HG02943 (cell line): ENCODE data around the gene VENTX.
"Not testable (repeated sequence)": the region's sequence is repeated elsewhere in the genome, so short reads cannot be mapped to it uniquely, and the experiment has no call there.

Experiments
- ATAC-seq: cut with Tn5 transposase; IDR thresholded peaks from one replicate; pipeline ENCODE4 v1.9.1; 2021; ENCODE audit warnings: mild to moderate bottlenecking, low read depth, moderate library complexity; ENCODE audit not compliant: unreplicated experiment

The VENTX gene

DNA sequence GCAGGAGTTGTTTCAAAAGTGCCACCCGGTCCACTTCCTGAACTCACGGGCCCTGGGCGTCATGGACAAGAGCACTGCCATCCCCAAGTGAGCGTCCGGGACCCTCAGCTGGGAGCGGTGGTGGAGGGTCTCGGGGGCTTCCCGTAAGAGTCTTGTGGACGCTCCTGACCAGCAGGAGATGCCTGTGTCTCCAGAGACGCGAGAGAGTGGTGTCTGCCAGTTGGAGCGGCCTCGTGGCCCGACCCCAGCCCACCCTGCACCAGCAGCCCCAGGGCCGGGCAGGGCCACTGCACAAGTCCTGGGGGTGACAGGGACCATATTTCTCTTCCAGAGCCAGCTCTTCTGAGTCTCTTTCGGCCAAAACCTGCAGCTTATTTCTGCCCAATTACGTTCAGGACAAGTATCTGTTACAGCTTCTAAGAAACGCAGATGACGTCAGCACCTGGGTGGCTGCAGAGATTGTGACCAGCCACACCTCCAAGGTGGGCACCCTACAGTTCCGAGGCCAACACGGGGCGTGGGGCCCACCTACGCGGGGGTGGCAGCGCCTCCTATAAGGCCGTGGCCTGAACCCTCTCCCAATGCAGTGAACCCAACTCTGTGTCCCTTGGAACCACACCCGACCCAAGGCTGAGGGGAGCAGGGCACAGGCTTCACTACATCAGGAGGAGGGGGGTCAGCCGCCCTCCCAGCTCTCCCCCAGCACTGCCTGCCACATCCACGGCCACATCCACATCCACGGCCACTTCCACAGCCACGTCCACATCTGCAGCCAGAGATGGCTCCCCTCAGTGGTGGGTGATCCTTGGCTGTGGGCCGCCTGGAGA lies 23.8 kb upstream of the VENTX start:
- ATAC-seq: no peak

DNA sequence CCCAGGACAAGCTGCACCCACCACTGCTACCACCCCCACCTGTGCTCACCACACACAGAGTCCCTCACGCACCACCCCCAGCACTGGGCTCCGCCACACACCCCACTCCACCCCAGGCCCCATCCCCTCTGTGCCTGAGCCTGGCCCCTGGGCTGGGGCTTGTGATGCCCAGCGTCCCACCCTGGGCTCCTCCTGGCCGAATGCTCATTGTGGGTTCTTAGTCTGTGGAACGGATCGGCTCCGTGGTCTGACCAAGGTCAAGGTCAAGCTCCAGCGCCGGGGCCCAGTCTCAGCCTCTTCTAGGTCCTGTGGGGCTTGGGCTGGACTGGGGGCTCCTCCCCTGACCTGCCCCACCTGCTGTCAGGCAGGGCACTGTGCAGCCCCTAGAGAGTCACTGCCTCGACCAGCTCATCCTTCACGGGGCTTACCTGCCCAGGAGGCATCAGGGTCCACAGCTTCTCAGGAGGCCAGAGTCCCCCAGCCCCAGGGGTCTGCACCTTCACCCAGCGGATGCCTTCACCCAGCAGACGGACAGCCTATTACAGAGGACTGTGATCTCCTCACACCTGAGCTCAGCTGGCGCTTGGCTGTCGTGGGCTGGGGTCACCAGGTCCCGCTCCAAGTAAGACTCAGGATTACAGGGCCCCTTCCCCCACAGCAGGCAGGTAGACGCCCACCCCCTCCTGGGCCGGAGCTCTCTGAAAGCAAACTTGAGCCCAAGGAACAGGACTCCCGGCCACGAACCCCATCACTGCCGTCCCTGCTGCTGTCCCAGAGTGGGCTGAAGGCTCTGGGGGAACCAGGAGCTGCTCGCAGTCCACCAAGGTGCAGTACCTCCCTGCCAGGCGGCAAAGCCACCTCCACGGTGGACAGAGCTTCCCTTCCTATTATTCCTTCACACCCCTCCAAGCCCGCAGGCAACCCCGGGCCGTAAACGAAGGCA lies 22.9 kb upstream of the VENTX start:
- ATAC-seq: no peak

DNA sequence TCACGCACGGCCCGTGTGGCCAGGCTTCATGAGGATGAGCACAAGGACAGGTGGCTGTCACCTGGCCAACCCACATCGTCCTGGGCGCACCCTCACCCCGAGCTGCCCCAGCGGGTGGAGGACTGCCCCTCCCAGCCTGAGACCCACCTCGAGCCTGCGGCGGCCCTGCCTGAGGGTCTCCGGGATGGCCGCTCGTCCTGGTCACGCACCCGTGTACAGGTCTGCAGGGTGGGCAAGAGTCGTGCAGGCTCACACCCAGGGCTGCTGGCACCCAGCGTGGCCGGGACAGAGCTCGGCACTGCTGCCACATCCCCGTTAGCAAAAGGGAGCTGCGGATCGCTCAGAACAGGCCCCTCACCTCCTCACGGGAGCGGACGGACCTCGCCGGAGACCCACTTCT lies 22.1 kb upstream of the VENTX start:
- ATAC-seq: no peak

DNA sequence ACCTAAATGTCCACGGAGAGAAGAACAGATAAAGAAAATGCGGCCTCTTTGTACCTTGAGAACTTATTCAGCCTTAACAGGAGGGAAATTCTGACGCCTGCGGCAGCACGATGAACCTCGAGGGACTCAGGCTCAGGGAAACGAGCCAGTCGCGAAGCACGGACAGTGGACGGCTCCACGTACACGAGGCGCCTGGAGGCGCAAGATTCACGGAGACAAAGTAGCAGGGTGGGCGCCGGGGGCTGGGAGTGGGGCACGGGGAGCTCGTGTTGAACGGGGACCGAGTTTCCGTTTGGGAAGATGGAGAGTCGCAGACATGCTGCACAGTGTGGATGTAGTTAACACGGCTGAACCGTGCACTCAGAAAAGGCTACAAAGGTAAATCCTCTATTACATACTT lies 20.9 kb upstream of the VENTX start:
- ATAC-seq: no peak

DNA sequence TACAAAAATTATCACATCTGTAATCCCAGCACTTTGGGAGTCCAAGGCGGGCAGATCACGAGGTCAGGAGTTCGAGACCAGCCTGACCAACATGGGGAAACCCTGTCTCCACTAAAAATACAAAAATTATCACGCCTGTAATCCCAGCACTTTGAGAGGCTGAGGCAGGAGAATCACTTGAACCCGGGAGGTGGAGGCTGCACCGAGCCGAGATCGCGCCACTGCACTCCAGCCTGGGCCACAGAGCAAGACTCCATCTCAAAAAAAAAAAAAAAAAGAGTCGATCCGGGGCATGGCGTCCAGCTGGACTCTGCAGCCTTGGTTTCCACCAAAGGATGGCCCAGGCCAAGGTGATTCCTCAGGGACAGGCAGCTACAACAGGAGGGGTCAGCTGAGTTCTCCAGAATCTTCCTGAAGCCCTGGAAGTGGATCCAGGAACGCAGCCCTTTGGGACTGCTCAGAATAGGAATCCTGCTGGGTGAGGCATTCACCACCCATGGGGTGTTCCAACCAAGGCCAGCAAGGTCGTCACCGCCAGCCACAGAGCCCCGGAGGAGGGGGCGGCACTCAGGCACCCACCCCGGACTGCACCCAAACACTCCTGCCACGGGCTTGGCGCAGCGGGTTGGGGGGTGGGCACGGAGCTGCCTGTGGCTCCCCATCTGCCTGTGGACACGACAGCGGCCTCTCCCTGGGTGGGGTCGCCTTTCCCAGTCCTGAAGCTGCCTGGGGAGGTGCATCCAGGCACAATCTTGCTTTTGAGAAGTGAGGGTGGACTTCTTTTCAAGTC lies 19.7 kb upstream of the VENTX start:
- no peak for ATAC-seq

DNA sequence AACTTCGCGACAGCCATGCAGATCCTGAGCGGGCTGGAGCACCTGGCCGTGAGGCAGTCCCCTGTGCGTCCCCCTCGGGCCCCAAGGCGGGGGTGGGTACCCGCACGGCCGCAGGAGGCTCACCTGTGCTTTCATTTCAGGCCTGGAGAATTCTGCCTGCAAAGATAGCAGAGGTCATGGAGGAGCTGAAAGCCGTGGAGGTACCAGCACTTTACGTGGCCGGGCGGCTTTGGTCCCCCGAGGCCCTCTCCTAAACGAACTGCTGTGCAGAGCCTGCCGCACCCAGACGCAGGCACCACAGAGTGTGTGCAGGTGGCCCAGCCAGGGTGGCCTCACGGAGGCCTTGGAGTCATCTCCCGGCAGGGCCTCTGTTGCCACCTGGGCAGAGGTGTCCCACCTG lies 18.8 kb upstream of the VENTX start:
- no peak for ATAC-seq

DNA sequence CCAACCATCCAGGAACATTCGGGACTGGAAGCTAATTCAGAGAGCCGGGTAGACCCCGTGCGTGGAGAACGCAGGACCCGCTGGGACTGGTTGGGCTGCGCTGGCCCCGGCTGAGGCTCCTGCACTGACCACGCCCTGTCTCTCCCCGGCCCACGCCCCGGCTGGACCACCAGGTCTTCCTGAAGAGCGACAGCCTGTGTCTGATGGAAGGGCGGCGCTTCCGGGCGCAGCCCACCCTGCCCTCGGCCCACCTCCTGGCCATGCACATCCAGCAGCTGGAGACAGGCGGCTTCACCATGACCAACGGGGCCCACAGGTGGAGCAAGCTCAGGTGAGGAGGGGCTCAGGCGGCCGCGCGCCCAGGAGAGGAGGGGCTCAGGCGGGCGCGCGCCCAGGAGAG lies 17.9 kb upstream of the VENTX start:
- ATAC-seq: no peak

DNA sequence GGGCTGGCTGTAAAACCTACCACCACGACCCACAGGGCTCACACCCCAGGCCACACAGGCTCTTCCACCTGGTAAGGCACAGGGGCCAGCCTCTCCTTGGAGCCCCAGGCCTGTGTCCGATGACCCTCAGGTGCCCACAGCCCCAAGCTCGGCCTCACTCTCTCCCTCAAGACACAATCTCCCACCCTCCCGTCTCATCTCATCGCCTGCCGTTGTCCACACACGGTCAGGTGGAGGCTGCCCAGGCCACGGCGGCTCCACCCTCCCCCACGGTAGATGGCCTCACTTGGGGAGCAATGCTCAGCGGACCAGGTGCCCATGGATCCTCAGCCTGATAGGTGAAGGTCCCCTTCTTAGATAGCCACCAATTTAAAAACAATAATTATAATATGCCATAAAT lies 16.3 kb upstream of the VENTX start:
- no peak for ATAC-seq

DNA sequence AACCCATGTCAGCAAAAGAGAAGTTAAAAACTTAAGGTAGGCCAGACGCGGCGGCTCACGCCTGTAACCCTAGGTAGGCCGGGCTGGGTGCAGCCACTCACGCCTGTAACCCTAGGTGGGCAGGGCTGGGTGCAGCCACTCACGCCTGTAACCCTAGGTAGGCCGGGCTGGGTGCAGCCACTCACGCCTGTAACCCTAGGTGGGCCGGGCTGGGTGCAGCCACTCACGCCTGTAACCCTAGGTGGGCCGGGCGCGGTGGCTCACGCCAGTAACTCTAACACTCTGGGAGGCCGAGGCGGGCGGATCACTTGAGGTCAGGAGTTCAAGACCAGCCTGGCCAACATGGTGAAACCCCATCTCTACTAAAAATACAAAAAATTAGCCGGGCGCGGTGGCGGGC lies 15.9 kb upstream of the VENTX start:
- ATAC-seq: not testable (repeated sequence)

DNA sequence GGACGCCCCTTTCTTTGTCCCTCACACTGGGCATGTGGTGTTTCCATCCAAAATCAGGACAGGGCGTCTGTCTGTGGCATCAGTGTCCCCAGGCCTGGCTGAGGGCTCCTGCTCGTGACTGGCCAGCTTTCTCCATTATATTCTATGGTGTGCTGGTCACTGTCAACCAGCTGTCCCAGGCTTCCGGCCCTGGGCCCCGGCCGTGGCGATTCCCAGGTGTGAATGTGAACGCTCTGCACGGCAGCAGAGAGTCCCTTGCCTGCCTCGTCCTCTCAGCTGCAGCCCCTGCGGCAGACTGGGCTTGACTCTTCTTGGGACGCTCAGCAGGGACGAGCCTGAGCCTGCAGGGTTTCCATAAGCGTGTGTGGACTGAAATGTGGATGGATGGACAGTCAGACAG lies 13.6 kb upstream of the VENTX start:
- no peak for ATAC-seq

DNA sequence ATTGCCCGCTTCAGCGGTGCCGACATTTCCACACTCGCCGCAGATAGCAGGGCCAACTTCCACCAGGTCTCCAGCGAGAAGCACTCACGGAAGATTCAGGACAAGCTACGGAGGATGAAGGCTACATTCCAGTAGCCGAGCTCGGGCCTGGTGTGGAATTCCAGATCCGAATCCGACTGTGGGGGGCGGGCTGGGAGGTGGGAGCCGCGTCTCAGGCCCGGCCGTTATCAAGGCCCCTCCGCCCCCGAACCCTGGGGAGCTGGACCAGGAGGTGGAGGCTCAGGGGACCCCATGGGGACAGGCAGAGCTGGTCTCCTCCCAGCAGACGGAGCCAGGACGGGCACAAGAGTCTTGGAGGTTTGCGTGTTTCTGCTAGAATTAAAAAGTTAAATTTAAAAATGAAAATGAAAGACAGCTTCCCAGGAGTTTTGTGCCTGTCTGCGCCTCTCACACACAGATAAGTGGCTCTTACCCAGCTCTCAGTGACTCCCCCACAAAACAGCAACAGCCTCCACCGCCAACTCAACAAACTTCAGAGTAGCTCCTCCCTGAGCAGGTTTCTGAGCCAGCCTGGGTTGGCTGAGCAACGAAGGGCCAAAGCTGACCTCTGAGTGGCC lies 12.8 kb upstream of the VENTX start:
- ATAC-seq: no peak

DNA sequence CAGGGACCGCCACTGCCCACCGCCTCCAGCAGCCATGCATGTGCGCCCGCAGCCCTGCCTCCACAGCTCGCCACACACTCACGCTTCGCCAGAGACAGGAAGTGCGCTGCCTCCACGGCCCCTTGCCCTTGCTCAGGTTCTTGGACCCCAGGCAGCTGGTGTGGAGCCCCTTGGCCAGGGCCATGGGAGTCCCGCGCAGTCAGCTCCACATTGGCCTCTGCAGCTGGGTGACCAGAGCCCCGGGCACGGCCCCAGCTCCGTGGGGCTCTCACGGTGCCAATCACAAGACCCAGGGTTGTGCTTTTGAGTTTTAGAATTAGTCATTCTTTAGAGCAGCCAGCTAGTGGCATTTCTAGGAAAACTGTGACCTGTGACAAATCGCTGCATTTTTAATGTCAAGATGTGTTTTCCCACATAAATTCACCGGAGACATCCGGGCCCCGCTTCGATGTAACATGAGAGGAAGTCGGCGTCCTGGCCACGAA lies 11.9 kb upstream of the VENTX start:
- no peak for ATAC-seq

DNA sequence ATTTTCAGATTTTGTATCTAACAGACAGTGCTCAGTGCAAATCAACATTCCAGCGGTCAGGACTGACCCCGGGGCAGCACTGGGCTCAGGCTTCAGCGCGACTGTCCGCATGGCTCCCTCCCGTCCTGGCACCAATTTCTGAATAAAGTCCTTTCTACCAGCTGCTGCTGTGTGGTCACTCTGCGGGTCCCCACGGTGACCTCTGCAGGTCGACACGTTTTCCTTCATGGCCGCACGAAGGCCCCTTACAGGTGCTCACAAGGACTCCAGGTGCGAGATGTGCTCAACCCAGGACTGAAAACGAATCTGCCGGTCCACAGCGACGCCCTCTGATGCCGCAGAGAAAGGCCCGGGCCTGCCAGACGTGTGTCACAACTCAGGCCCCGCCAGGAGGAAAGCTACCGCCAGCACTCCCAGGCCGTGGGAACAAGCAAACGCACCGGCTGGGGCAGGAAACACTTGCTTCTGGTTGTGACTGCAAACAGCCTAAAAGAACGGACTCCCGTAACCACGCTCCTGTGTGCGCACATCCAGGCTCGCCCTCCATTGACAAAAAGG lies 11.3 kb upstream of the VENTX start:
- no peak for ATAC-seq

DNA sequence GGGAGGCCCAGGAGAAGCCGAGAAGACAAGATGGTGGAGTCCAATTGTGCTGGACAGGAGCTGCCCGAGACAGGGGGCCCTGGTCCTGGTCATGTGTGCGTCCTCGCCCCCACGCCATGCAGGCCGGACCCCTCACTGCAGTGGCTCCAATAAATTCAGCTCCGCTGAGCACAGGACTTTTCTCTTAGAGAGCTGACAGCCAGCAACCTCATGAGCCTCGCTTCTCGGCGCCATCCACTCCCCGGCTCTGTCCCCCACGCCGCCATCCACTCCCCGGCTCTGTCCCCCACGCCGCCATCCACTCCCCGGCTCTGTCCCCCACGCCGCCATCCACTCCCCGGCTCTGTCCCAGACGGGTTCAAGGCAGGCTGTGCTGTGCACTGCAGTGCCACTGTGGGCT lies 10.4 kb upstream of the VENTX start:
- no peak for ATAC-seq

DNA sequence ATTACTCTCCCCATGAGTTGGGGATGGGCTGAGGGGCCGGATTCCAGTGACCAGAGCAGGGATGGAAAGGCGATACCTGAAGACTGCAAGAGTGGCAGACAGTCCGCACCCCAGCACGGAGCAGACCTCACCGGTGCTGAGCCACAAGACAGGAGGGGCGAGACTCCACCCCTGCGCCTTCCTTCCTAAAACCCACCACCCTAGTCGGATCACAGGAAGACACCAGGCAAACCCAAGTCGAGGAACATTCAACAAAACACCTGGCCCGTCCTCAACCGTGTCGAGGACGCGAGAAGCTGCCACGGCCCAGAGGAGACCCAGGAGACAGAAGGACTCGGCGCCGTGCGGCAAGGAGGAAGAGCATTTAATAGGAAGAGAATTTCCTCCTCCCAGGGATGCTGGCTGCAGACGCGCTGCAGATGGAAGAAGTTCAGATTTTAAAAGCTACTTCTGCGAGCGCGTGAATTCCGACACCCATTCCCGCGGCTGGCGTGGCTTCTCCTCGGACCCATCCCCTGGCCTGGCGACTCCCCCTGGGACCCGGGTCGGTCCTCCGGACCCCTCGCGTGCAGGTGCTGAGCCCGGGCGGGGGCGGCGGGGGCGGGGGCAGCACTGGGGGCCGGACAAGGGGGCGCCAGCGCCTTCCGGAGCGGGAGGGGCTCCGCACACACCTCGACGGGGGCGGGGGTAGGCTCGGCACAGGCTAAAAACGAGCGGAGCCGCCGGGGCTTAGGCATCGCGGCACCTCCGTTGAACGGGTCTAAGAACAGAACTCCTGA lies 8.2 kb upstream of the VENTX start:
- no peak for ATAC-seq

DNA sequence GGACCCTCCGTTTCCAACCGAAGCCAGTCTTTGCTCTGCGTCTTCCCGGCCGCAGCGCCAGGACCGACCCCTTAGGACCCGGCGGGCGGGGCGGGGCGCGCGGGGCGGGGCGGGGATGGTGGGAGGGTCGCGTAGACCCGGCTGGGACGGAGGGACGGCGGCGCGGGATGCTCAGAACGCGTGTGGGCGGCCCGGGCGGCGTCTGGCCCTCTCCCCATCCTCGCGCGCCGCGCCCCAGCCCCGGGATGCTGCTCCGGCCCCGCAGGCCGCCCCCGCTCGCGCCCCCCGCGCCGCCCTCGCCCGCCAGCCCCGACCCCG lies 7.7 kb upstream of the VENTX start, which contains the start of gene UTF1:
Gene UTF1 (plus strand): TSS at position 174 of the 318 bp plus-strand sequence. CDS start 72 bp downstream, at position 246.
- ATAC-seq: no peak

DNA sequence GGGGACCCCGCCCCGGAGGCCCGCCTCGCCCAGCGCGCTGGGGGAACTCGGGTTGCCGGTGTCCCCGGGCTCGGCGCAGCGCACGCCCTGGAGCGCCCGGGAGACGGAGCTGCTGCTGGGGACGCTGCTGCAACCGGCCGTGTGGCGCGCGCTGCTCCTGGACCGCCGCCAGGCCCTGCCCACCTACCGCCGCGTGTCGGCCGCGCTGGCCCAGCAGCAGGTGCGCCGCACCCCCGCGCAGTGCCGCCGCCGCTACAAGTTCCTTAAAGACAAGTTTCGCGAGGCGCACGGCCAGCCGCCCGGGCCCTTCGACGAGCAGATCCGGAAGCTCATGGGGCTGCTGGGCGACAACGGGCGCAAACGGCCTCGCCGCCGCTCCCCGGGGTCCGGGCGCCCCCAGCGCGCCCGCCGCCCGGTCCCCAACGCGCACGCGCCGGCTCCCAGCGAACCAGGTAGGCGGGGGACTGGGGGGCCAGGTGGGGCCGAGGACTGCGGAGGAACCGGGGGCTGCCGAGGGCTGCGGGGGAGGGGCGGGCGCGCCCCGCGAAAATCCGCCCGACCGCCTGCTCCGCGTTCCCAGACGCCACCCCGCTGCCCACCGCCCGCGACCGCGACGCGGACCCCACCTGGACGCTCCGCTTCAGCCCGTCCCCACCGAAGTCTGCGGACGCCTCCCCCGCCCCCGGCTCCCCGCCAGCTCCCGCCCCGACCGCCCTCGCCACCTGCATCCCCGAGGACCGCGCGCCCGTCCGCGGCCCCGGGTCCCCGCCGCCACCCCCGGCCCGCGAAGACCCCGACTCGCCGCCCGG lies 7.1 kb upstream of the VENTX start:
- ATAC-seq: no peak

DNA sequence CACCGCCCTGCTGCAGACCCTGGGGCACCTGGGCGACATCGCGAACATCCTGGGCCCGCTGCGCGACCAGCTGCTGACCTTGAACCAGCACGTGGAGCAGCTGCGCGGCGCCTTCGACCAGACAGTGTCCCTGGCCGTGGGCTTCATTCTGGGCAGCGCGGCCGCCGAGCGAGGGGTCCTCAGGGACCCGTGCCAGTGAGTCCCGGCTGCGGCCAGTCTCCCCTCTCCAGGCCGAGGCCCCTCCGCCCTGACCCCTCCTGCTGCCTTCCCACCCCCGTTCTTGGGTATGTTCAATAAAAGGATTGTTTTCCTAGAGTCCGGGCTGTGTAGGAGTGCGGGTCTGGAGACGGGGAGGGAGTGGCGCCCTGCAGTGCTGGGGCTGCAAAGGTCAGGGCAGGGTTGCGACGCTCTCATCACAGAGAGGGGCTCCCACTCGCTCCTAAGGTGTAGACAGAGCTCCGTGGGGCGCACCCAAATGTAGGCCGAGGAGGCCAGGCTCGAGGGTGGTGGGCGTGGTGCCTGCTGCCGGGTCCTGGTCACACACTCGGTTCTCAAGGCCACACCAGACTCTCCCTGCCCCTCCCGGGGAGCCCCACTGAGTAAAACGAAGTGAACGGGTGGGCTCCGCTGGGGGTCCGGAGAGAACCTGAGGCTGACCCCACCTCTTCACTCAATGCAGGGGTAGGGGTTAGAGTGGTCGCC lies 6.3 kb upstream of the VENTX start:
- ATAC-seq: no peak
